OCI-LY7 (cell line): ENCODE data around the gene ABHD6.

ENCODE experiments used
- EZH2phosphoT487 ChIP-seq: fragments of 200-600 bp; sonication (generic); IDR thresholded peaks from 2 replicates; pipeline ENCODE4 v1.6.1; 2018; ENCODE audit warnings: low read depth, borderline replicate concordance, mild to moderate bottlenecking, mixed run types, antibody characterized with exemption, low read length, moderate library complexity, mixed read lengths
- TF ChIP-seq, protein P1 (sequence below): fragments of 200-600 bp; sonication (generic); conservative IDR thresholded peaks from 2 replicates; pipeline ENCODE4 v1.5.1; 2014; ENCODE audit warnings: mild to moderate bottlenecking, antibody characterized with exemption, low read length, moderate library complexity, mixed read lengths

- TF ChIP-seq, protein P1, sequence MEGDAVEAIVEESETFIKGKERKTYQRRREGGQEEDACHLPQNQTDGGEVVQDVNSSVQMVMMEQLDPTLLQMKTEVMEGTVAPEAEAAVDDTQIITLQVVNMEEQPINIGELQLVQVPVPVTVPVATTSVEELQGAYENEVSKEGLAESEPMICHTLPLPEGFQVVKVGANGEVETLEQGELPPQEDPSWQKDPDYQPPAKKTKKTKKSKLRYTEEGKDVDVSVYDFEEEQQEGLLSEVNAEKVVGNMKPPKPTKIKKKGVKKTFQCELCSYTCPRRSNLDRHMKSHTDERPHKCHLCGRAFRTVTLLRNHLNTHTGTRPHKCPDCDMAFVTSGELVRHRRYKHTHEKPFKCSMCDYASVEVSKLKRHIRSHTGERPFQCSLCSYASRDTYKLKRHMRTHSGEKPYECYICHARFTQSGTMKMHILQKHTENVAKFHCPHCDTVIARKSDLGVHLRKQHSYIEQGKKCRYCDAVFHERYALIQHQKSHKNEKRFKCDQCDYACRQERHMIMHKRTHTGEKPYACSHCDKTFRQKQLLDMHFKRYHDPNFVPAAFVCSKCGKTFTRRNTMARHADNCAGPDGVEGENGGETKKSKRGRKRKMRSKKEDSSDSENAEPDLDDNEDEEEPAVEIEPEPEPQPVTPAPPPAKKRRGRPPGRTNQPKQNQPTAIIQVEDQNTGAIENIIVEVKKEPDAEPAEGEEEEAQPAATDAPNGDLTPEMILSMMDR = no peak
- TF ChIP-seq EZH2phosphoT487 = no peak
Measured at GRCh38 chr3:58256511-58256910, 18.9 kb downstream of the ABHD6 start.
